Keratinocyte (primary cell): ENCODE data around the gene ZDHHC18. TPM values are rescaled to one million over a fixed set of nuclear protein-coding genes. Genes with fewer than 3 reads are reported as not detected.

Experiments
- DNase-seq: peaks from one replicate; pipeline ENCODE4 v3.0.0-alpha.2; 2011; ENCODE audit warnings: low read depth, missing footprints, low spot score
- FAIRE-seq: peaks from 2 replicates; lab custom pipeline; 2011; peaks lifted over from hg19 to GRCh38; lab: Jason Lieb, UNC
- H2AFZ ChIP-seq: 2 replicates; pipeline ENCODE4 v1.6.0; 2012; ENCODE audit warnings: low read length, control low read depth, inconsistent platforms; ENCODE audit not compliant: control insufficient read depth
- H3K27ac ChIP-seq: 2 replicates; pipeline ENCODE4 v1.5.1; 2011; ENCODE audit warnings: low read length; ENCODE audit not compliant: control insufficient read depth, insufficient read depth
- H3K27me3 ChIP-seq: 3 replicates; pipeline ENCODE4 v1.6.0; 2011; ENCODE audit warnings: low read length; ENCODE audit not compliant: control insufficient read depth, insufficient read depth; ENCODE audit errors: extremely low read depth
- H3K36me3 ChIP-seq, 2 experiments: 2 replicates in 1 of 2; 3 replicates in 1 of 2; pipeline ENCODE4 v1.5.1; 2011; ENCODE audit warnings: low read length in 2 of 2, mild to moderate bottlenecking in 1 of 2; ENCODE audit not compliant: control insufficient read depth in 2 of 2, insufficient read depth in 2 of 2; ENCODE audit errors: extremely low read depth in 1 of 2
- H3K4me1 ChIP-seq: 3 replicates; pipeline ENCODE4 v1.5.1; 2011; ENCODE audit warnings: low read length; ENCODE audit not compliant: control insufficient read depth, insufficient read depth; ENCODE audit errors: extremely low read depth
- H3K4me2 ChIP-seq: 3 replicates; pipeline ENCODE4 v1.6.0; 2011; ENCODE audit warnings: low read depth, low read length; ENCODE audit not compliant: control insufficient read depth, insufficient read depth; ENCODE audit errors: extremely low read depth
- H3K4me3 ChIP-seq, 3 experiments: fragments of 200-600 bp in 1 of 3; sonication (generic) in 1 of 3; 2 replicates in 2 of 3; 3 replicates in 1 of 3; pipeline ENCODE4 v1.5.1; 2011 to 2016; ENCODE audit warnings: low read length in 3 of 3, mild to moderate bottlenecking in 3 of 3, control low read depth in 2 of 3, inconsistent platforms in 1 of 3, low read depth in 1 of 3, mixed read lengths in 1 of 3, mixed run types in 1 of 3, moderate library complexity in 1 of 3; ENCODE audit not compliant: control insufficient read depth in 2 of 3, insufficient read depth in 2 of 3; ENCODE audit errors: extremely low read depth in 1 of 3
- H3K79me2 ChIP-seq: 2 replicates; pipeline ENCODE4 v1.6.0; 2012; ENCODE audit warnings: low read length; ENCODE audit not compliant: control insufficient read depth, insufficient read depth
- H3K9ac ChIP-seq: 3 replicates; pipeline ENCODE4 v1.6.0; 2011; ENCODE audit warnings: low read length; ENCODE audit not compliant: control insufficient read depth, insufficient read depth; ENCODE audit errors: extremely low read depth
- H3K9me1 ChIP-seq: 3 replicates; pipeline ENCODE4 v1.6.0; 2011; ENCODE audit warnings: low read length; ENCODE audit not compliant: control insufficient read depth, insufficient read depth; ENCODE audit errors: extremely low read depth
- H3K9me3 ChIP-seq: 2 replicates; pipeline ENCODE4 v1.5.1; 2012; ENCODE audit warnings: low read depth, low read length; ENCODE audit not compliant: control insufficient read depth
- H4K20me1 ChIP-seq: 3 replicates; pipeline ENCODE4 v1.6.0; 2011; ENCODE audit warnings: low read length; ENCODE audit not compliant: control insufficient read depth, insufficient read depth; ENCODE audit errors: extremely low read depth
- EZH2 ChIP-seq: IDR thresholded peaks from one replicate; pipeline ENCODE4 v1.6.1; 2012; ENCODE audit warnings: inconsistent platforms, mild to moderate bottlenecking, low read length, moderate library complexity
- dilution Hi-C: fragments of 300-500 bp; cut with MboI; formaldehyde crosslinking; loops from one replicate; pipeline ENCODE4 v1.7.0; 2020; ENCODE audit warnings: low sequenced_read_pairs; ENCODE audit not compliant: extremely low pct_ligation_motif_present
- polyA plus RNA-seq, 5 experiments: library from polyadenylated mRNA; depleted of rRNA in 3 of 5; stranded (reverse) in 3 of 5; stranded (forward) in 1 of 5; unstranded in 1 of 5; fragments of >200 nt; gene quantifications; 1 replicate in 1 of 5; 2 replicates in 3 of 5; 3 replicates in 1 of 5; pipeline versions ENCODE4 v1.2.1 to v1.2.3, GENCODE V29; 2011 to 2012; ENCODE audit warnings: missing spikeins in 2 of 5, low read depth in 1 of 5, low replicate concordance in 1 of 5
- TF ChIP-seq, protein P1 (sequence below), 3 experiments: IDR thresholded peaks in 1 of 3; conservative IDR thresholded peaks in 1 of 3; optimal IDR thresholded peaks in 1 of 3; 2 replicates in 2 of 3; 3 replicates in 1 of 3; pipeline versions ENCODE3 to v1.5.1; 2011; ENCODE audit warnings: low read length in 3 of 3, mild to moderate bottlenecking in 3 of 3, moderate library complexity in 2 of 3, control low read depth in 1 of 3, inconsistent platforms in 1 of 3; ENCODE audit not compliant: insufficient read depth in 2 of 3; ENCODE audit errors: extremely low read depth in 1 of 3

Gene ZDHHC18
- polyA plus RNA-seq, 1 donor (not counting 4 experiments of a cell fraction or from before 2014, with no cell fraction given), result 18.1 TPM

DNA sequence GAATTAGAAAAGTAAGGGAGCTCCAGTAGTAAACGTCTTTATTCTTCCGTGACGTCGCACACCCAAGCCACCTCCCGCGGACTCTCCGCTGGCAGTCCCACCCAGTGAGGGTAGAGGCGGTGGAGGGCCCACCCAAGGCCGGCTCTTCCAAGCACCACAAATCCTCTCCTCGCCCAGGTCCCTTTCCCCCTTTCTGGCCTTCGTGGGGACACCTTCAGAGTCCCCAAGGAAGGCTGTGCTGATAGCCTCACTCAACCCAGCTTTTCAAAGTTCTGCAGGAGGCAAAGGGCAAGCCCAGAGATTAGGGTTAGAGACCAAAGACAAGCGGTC is 63.9 kb downstream of the ZDHHC18 start:
- Histone ChIP-seq H3K4me2 (peak overlapping the region; percentile 72), H2AFZ (peak overlapping the region; percentile 87), H3K4me1 (peaks cover 28% of the 10 kb centered on the region), H3K36me3 (peaks cover 15 to 26% of the 10 kb centered on the region in 2 experiments), H3K27ac (peak overlapping the region; percentile 90), H3K9ac (peak overlapping the region; percentile 94), H3K9me1 (no peaks in the 10 kb centered on the region), H3K4me3 (peak overlapping the region; percentile 67 to 90 (median 85)), H3K79me2 (peaks cover 28% of the 10 kb centered on the region), H4K20me1 (peaks cover 2% of the 10 kb centered on the region), H3K27me3 (no peaks in the 10 kb centered on the region), H3K9me3 (no peaks in the 10 kb centered on the region)
- dilution Hi-C loops, result no loop called here
- FAIRE-seq, result no peak
- TF ChIP-seq, protein P1, sequence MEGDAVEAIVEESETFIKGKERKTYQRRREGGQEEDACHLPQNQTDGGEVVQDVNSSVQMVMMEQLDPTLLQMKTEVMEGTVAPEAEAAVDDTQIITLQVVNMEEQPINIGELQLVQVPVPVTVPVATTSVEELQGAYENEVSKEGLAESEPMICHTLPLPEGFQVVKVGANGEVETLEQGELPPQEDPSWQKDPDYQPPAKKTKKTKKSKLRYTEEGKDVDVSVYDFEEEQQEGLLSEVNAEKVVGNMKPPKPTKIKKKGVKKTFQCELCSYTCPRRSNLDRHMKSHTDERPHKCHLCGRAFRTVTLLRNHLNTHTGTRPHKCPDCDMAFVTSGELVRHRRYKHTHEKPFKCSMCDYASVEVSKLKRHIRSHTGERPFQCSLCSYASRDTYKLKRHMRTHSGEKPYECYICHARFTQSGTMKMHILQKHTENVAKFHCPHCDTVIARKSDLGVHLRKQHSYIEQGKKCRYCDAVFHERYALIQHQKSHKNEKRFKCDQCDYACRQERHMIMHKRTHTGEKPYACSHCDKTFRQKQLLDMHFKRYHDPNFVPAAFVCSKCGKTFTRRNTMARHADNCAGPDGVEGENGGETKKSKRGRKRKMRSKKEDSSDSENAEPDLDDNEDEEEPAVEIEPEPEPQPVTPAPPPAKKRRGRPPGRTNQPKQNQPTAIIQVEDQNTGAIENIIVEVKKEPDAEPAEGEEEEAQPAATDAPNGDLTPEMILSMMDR (optimal IDR thresholded peaks at IDR 0.05 in 1 of 3, IDR thresholded peaks at IDR 0.05 in 1 of 3, conservative IDR thresholded peaks at IDR 0.05 in 1 of 3; ENCODE audit: extremely low read depth in 1 of 3, insufficient read depth in 2 of 3, low read length in 3 of 3), result no peak
- TF ChIP-seq EZH2, result no peak
- DNase-seq, result no peak

GRCh38 chr1:26894263-26894662 is 67.8 kb downstream of the ZDHHC18 start:
- Histone ChIP-seq H3K4me3 (no peak overlapping the region), H3K27me3 (no peaks in the 10 kb centered on the region), H3K9me1 (no peaks in the 10 kb centered on the region), H3K9ac (no peak overlapping the region), H3K36me3 (peaks cover 11 to 16% of the 10 kb centered on the region in 2 experiments), H3K4me1 (peaks cover 27% of the 10 kb centered on the region), H3K9me3 (no peaks in the 10 kb centered on the region), H2AFZ (no peak overlapping the region), H4K20me1 (no peaks in the 10 kb centered on the region), H3K27ac (no peak overlapping the region), H3K4me2 (peak overlapping the region; percentile 19), H3K79me2 (peaks cover 27% of the 10 kb centered on the region)
- peak; percentile 68 for FAIRE-seq
- DNase-seq, result no peak
- TF ChIP-seq, protein P1 (optimal IDR thresholded peaks at IDR 0.05 in 1 of 3, IDR thresholded peaks at IDR 0.05 in 1 of 3, conservative IDR thresholded peaks at IDR 0.05 in 1 of 3; ENCODE audit: extremely low read depth in 1 of 3, insufficient read depth in 2 of 3, low read length in 3 of 3), result no peak
- no peak for TF ChIP-seq EZH2
- dilution Hi-C loops, result no loop called here
